ENCODE results near the gene IRX2. TPM values are rescaled to one million over a fixed set of nuclear protein-coding genes. Genes with fewer than 3 reads are reported as not detected.

Gene IRX2
- total and polyA plus RNA-seq, 2 of the 8 experiments (the other 6 are each of a cell fraction or from before 2014, with no cell fraction given), result 23.4 to 40.4 TPM

DNA sequence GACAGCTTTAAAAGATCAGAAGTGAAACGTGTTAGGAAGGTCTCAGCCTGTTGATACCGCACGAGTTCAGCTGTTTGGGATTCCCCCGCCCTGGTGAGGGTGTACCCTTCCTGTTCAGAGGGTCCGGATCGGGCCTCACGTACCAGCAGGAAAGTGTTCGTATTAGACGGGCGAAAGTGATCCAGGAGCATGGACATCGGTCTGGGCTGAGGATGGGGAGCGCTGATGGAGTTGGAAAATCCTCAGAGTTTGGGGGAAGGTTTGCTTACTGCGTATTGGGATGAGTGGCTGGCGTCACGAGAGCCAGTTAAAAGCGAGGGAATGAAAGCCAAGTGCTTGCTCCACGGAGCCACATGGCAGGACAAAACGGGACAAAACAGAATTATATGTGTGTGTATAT lies 47.4 kb downstream of the IRX2 start:
- ChIA-PET CTCF (ENCODE audit: partially characterized antibody) (no interaction called here), POLR2A (ENCODE audit: partially characterized antibody) (no interaction called here)
- Histone ChIP-seq H2BK12ac (ENCODE audit: low read depth, low read length) (no peak overlapping the region), H3K79me1 (ENCODE audit: low read depth, low read length) (no peaks in the 10 kb centered on the region), H2AFZ (ENCODE audit: low read length) (no peak overlapping the region), H3K56ac (replicated peaks; ENCODE audit: insufficient read length, low read depth, low read length) (no peak overlapping the region), H3K4ac (replicated peaks; ENCODE audit: insufficient read length, low read depth, low read length) (no peak overlapping the region), H3K27ac (ENCODE audit: low read depth, low read length) (no peak overlapping the region), H3K14ac (ENCODE audit: insufficient read length) (no peak overlapping the region), H3K4me2 (ENCODE audit: insufficient read depth in 1 of 2, low read depth in 2 of 2, low read length in 2 of 2) (no peak overlapping the region), H2BK120ac (replicated peaks; ENCODE audit: low read depth, low read length) (no peak overlapping the region), H4K5ac (ENCODE audit: insufficient read length, low read depth, low read length) (no peak overlapping the region), H2BK15ac (ENCODE audit: low read length) (no peak overlapping the region), H3K18ac (ENCODE audit: extremely low read depth, low read length) (no peak overlapping the region), H4K8ac (ENCODE audit: extremely low read depth, insufficient read depth, low read length) (no peak overlapping the region), H3K9me3 (ENCODE audit: insufficient read depth in 2 of 2, low read depth in 1 of 2, low read length in 1 of 2) (peaks cover 0 to 2% of the 10 kb centered on the region in 2 experiments; a peak in 1 of 4 replicates), H3K4me3 (ENCODE audit: extremely low read depth in 1 of 4, insufficient read depth in 2 of 4, low read depth in 3 of 4, low read length in 4 of 4) (no peak overlapping the region), H2BK5ac (ENCODE audit: low read depth, low read length) (no peak overlapping the region), H3K9ac (replicated peaks in 1 of 4; ENCODE audit: extremely low read depth in 1 of 4, low read depth in 3 of 4, low read length in 3 of 4) (no peak overlapping the region), H3K23me2 (ENCODE audit: low read depth, low read length) (peaks cover 3% of the 10 kb centered on the region; the same call in 1 of the 2 replicates), H3K36me3 (ENCODE audit: control insufficient read depth in 2 of 4, insufficient read depth in 4 of 4, low read length in 3 of 4) (no peaks in the 10 kb centered on the region), H4K91ac (replicated peaks; ENCODE audit: insufficient read length, low read length) (no peak overlapping the region), H3K27me3 (replicated peaks in 1 of 4; ENCODE audit: control insufficient read depth in 3 of 4, extremely low read depth in 1 of 4, insufficient read depth in 3 of 4, low read length in 3 of 4) (no peaks in the 10 kb centered on the region), H4K20me1 (replicated peaks in 1 of 2; ENCODE audit: control insufficient read depth in 1 of 2, insufficient read depth in 2 of 2, low read length in 2 of 2) (no peaks in the 10 kb centered on the region), H3K23ac (ENCODE audit: insufficient read length) (no peak overlapping the region), H3K4me1 (replicated peaks in 1 of 4; ENCODE audit: control insufficient read depth in 3 of 4, insufficient read depth in 4 of 4, low read length in 3 of 4) (no peaks in the 10 kb centered on the region), H2AK5ac (ENCODE audit: low read depth, low read length) (no peak overlapping the region), H2BK20ac (ENCODE audit: low read length) (no peak overlapping the region), H3K79me2 (ENCODE audit: control insufficient read depth in 1 of 2, insufficient read depth in 2 of 2, low read length in 2 of 2) (no peaks in the 10 kb centered on the region)
- no peak for DNase-seq (ENCODE audit: low read depth in 1 of 2, low spot score in 2 of 2)
- 87% methylated on average over 18 of the region's 18 CpGs; no CpG with 5 or more reads in 1 of the 2 experiments for WGBS, 2 experiments (ENCODE audit: extremely low coverage in 1 of 2, insufficient coverage in 1 of 2, insufficient read length in 1 of 2, insufficient replicate concordance in 2 of 2, low coverage in 1 of 2, low lambda C conversion rate in 2 of 2, missing lambda C conversion rate in 1 of 2)
- no peak for FAIRE-seq
- TF ChIP-seq CREB1 (IDR thresholded peaks at IDR 0.05) (no peak), KDM1A (IDR thresholded peaks at IDR 0.05; ENCODE audit: borderline replicate concordance, low read length) (no peak), RNF2 (IDR thresholded peaks at IDR 0.05; ENCODE audit: borderline replicate concordance, low read depth, low read length, missing control alignments, poor library complexity, severe bottlenecking) (no peak), GTF2F1 (IDR thresholded peaks at IDR 0.05; ENCODE audit: borderline replicate concordance, low read depth, low read length) (no peak), MAFK (IDR thresholded peaks at IDR 0.05; ENCODE audit: low read depth, low read length) (no peak), BCL11A (IDR thresholded peaks at IDR 0.05; ENCODE audit: low read depth in 2 of 2, low read length in 2 of 2) (no peak), SRF (IDR thresholded peaks at IDR 0.05; ENCODE audit: low read depth, low read length) (no peak), YY1 (IDR thresholded peaks at IDR 0.05; ENCODE audit: low read depth, low read length) (no peak), POLR2A (IDR thresholded peaks at IDR 0.05; ENCODE audit: control extremely low read depth in 1 of 2, low read depth in 2 of 2, low read length in 2 of 2) (no peak), HDAC2 (IDR thresholded peaks at IDR 0.05; ENCODE audit: borderline replicate concordance in 1 of 2, low read depth in 2 of 2, low read length in 2 of 2) (no peak), JUN (IDR thresholded peaks at IDR 0.05; ENCODE audit: low read depth, low read length) (no peak), TAF1 (IDR thresholded peaks at IDR 0.05; ENCODE audit: low read depth, low read length) (no peak), FOSL1 (IDR thresholded peaks at IDR 0.05; ENCODE audit: insufficient read depth, low read depth, low read length) (no peak)
- TF ChIP-seq, protein P1, sequence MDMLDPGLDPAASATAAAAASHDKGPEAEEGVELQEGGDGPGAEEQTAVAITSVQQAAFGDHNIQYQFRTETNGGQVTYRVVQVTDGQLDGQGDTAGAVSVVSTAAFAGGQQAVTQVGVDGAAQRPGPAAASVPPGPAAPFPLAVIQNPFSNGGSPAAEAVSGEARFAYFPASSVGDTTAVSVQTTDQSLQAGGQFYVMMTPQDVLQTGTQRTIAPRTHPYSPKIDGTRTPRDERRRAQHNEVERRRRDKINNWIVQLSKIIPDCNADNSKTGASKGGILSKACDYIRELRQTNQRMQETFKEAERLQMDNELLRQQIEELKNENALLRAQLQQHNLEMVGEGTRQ (IDR thresholded peaks at IDR 0.05; ENCODE audit: low read length), result no peak
